Stomach (tissue), 4 donors: ENCODE results near the gene FAM228B.

Experiments used
- CTCF ChIP-seq, 7 experiments: fragments of 450-650 bp in 4 of 7; fragments of 200-600 bp in 3 of 7; sonication (generic) in 3 of 7; IDR thresholded peaks; one replicate each; pipeline ENCODE4 v1.5.1; 2016 to 2019; ENCODE audit warnings: antibody characterized with exemption in 7 of 7, control low read depth in 2 of 7, mild to moderate bottlenecking in 1 of 7
- POLR2A ChIP-seq, 4 donors: fragments of 450-650 bp; IDR thresholded peaks; one replicate each; pipeline ENCODE4 v1.6.1; 2016; ENCODE audit warnings: antibody characterized with exemption in 4 of 4, control low read depth in 2 of 4, mild to moderate bottlenecking in 1 of 4, moderate library complexity in 1 of 4

- TF ChIP-seq POLR2A (IDR thresholded peaks at IDR 0.05) = no peak
- TF ChIP-seq CTCF (IDR thresholded peaks at IDR 0.05) = no peak
Measured at GRCh38 chr2:24075259-24075658, 48.0 kb upstream of the FAM228B start.
